Central memory CD8-positive, alpha-beta T cell (primary cell): Measurements from ENCODE around the gene ADAMTS1.

Source experiments
- ATAC-seq: fragments of 150-1000 bp; cut with Tn5 transposase; replicated peaks from 2 replicates; pipeline ENCODE4 v1.10.0; 2022; ENCODE audit warnings: mild to moderate bottlenecking, moderate FRiP score, moderate number of reproducible peaks; ENCODE audit not compliant: poor library complexity, severe bottlenecking; ENCODE audit errors: extremely low read depth
- DNase-seq, 2 donors: peaks; one replicate each; pipeline ENCODE4 v3.0.0; 2021; ENCODE audit warnings: low spot score in 2 of 2
- H3K27ac Mint-ChIP-seq: one replicate; pipeline ENCODE4 v1.8.0; 2022; ENCODE audit warnings: low read depth, mild to moderate bottlenecking, moderate library complexity, mixed read lengths
- H3K27me3 Mint-ChIP-seq: one replicate; pipeline ENCODE4 v1.8.0; 2022; ENCODE audit warnings: mixed read lengths
- H3K36me3 Mint-ChIP-seq: one replicate; pipeline ENCODE4 v1.8.0; 2022; ENCODE audit warnings: mild to moderate bottlenecking, moderate library complexity, mixed read lengths; ENCODE audit not compliant: insufficient read depth
- H3K4me1 Mint-ChIP-seq: one replicate; pipeline ENCODE4 v1.8.0; 2022; ENCODE audit warnings: mixed read lengths
- H3K4me3 Mint-ChIP-seq: one replicate; pipeline ENCODE4 v1.8.0; 2022; ENCODE audit warnings: mild to moderate bottlenecking, moderate library complexity, mixed read lengths
- H3K9me3 Mint-ChIP-seq: one replicate; pipeline ENCODE4 v1.8.0; 2022; ENCODE audit warnings: mixed read lengths

Gene ADAMTS1

DNA sequence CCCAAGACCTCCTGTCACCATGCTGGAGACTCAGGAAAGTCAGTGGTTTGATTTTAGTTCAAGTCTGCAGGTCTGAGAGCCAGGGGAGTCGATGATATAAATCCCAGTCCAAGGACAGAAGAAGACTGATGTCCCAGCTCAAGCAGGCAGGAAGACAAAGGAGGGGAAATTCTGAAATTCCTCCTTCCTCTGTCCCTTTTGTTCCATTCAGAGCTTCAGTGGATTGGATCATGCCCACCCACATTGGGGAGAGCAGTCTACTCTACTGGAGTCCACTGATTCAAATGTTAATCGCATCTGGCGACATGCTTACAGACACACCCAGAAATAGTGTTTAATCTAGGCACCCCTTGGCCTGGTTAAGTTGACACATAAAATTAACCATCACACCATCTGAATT lies 7.2 kb upstream of the ADAMTS1 start:
- ATAC-seq (no peak), DNase-seq (no peak)
- Mint-ChIP-seq H3K4me1 (peaks cover under 1% of the 10 kb centered on the region), H3K4me3 (no peak overlapping the region), H3K27me3 (peaks cover 24% of the 10 kb centered on the region), H3K36me3 (peaks cover 2% of the 10 kb centered on the region), H3K9me3 (no peaks in the 10 kb centered on the region), H3K27ac (no peak overlapping the region)

DNA sequence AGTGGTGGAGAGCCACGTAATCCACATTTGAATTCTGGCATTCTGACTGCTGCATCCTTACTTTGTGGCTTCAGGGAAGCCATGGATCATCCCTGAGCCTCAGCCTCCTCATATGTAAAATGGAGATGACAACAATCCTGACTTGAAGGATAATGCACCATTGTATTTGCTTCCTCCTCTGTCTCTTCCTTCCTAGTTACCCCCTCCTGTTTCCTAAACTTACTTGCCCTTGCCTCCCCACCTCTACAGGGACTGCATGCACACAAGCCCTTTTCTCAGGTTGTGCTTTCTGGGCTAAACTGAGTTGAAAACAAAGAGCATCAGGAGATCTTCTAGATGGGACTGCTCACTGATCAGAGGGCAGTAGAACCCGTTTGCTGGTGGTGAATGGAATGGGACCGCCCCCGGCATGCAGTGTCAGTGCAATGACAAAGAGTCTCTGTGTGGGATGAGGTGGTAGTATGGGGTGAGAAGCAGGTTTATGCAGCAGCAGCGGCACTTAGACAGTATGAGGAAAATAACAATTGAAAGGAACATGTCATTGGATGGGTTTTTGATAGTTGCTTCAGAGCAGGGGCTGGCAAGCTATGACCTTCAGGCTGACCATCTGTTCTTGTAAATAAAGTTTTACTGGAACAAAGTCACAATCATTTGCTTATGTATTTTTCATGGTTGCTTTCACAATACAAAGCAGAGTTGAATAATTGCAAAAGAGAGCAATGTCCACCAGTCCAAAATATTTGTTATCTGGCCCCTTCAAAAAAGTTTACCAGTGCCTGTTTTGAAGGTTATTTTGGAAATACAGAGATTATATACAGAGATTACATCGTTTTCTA lies 6.1 kb upstream of the ADAMTS1 start:
- DNase-seq (no peak), ATAC-seq (no peak)
- Mint-ChIP-seq H3K9me3 (no peaks in the 10 kb centered on the region), H3K4me1 (peaks cover 12% of the 10 kb centered on the region), H3K4me3 (no peak overlapping the region), H3K27me3 (peaks cover 35% of the 10 kb centered on the region), H3K27ac (no peak overlapping the region), H3K36me3 (peaks cover 2% of the 10 kb centered on the region)

DNA sequence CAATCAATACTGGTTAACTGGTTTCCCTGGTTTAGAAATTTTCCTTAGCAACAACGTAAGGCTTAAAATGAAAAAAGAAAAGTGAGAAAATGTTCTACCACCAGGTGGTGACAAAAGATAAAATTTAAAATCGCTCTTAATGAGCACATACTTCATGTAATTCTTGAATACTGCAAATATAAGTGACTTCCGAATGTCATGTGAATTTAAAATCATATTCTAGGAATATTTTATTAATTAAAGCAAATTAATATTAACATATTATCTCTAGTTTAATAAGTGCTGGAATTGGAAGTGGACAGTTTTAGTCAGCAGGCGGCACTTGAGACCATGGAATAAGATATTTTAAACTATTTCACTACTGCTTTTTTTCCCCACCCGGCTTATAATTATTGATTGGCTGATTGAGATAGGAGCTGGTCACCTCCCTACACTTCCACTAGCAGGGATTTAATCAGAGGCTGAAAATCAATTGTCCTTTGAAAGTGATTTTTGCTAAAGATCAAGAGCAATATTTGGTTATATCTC lies 5.0 kb upstream of the ADAMTS1 start:
- H3K27ac Mint-ChIP-seq = no peak overlapping the region
- no peaks in the 10 kb centered on the region for H3K9me3 Mint-ChIP-seq
- peaks cover 2% of the 10 kb centered on the region for H3K36me3 Mint-ChIP-seq
- H3K4me3 Mint-ChIP-seq = no peak overlapping the region
- H3K27me3 Mint-ChIP-seq = peaks cover 38% of the 10 kb centered on the region
- DNase-seq = no peak
- ATAC-seq = no peak
- peaks cover 22% of the 10 kb centered on the region for H3K4me1 Mint-ChIP-seq

DNA sequence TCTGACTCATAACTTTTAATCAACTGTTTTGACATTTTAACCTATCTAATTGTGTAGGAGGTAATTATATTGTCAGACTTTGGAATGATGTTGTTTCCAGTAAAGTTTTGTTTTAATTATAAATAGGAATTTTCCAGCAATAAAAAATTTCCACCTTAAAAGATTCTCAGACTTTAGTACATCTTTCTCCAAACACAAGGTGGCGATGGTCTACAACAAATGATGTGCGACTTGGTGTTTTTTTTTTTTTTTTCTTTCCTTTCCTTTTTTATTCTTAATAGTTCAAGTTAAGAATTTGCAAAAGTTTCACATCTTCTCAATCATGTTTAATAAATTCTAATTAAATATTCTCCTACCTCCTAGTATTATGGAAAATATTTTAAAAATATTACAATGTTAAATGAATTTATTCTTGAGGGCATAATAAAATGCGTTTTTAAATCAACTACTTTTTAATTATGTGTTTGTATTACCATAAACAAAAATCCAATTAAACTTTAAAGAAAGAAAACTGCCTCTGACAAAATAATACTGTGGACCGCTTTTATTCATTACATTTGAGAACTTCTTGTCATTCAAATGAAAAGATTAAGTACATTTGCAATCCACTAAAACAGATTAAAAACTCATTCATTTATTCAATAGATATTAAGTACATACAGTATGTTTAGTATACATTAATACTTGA lies 4.4 kb upstream of the ADAMTS1 start:
- no peak for ATAC-seq
- peaks cover 32% of the 10 kb centered on the region for H3K27me3 Mint-ChIP-seq
- no peak for DNase-seq
- H3K4me1 Mint-ChIP-seq = peaks cover 22% of the 10 kb centered on the region
- no peak overlapping the region for H3K27ac Mint-ChIP-seq
- H3K4me3 Mint-ChIP-seq = no peak overlapping the region
- H3K9me3 Mint-ChIP-seq = no peaks in the 10 kb centered on the region
- H3K36me3 Mint-ChIP-seq = peaks cover 1% of the 10 kb centered on the region

DNA sequence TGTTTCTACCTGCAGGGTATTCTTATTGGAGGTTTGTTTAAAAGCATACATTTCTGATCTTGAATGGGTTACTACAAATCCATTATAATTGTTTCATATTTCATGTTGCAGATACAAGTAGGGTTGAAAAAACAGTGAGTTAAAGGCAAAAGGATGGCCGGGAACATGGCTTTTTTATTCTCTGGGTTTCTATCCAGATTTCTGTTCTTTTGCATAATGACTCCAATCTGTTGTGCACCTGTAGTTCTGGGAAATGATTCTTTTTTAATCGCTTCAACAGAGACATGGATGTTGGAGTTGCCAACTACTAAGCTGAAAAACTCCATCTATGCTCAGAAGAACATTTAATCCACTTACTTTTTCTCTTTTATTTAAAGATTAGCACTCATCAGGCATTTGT lies 2.7 kb upstream of the ADAMTS1 start:
- no peak overlapping the region for H3K27ac Mint-ChIP-seq
- DNase-seq (no peak), ATAC-seq (no peak)
- H3K4me1 Mint-ChIP-seq = peaks cover 34% of the 10 kb centered on the region
- peaks cover 1% of the 10 kb centered on the region for H3K36me3 Mint-ChIP-seq
- peaks cover 43% of the 10 kb centered on the region for H3K27me3 Mint-ChIP-seq
- no peaks in the 10 kb centered on the region for H3K9me3 Mint-ChIP-seq
- no peak overlapping the region for H3K4me3 Mint-ChIP-seq

DNA sequence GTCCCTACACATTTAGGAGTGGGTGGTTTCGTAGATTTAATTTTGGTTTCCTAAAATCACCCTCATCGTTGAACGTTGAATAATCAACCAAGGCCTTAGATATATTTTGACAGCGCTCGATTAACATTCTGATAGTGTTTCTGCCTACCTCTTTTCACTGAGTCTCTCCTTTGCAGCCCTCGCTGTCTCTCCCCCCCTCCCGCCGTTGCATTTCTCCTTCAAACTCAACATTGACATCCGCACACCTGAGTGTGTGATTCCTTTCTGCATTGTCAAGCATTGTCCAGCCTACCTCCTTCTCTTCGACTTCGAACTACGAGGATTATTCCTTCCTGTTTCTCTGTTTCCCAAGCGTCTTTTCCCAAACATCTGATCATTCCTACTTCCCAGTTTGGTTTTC lies 1.8 kb upstream of the ADAMTS1 start:
- ATAC-seq = no peak
- H3K4me1 Mint-ChIP-seq = peaks cover 34% of the 10 kb centered on the region
- DNase-seq = no peak
- no peaks in the 10 kb centered on the region for H3K9me3 Mint-ChIP-seq
- H3K4me3 Mint-ChIP-seq = peak overlapping the region; percentile 73
- H3K36me3 Mint-ChIP-seq = peaks cover 1% of the 10 kb centered on the region
- no peak overlapping the region for H3K27ac Mint-ChIP-seq
- peaks cover 52% of the 10 kb centered on the region for H3K27me3 Mint-ChIP-seq

DNA sequence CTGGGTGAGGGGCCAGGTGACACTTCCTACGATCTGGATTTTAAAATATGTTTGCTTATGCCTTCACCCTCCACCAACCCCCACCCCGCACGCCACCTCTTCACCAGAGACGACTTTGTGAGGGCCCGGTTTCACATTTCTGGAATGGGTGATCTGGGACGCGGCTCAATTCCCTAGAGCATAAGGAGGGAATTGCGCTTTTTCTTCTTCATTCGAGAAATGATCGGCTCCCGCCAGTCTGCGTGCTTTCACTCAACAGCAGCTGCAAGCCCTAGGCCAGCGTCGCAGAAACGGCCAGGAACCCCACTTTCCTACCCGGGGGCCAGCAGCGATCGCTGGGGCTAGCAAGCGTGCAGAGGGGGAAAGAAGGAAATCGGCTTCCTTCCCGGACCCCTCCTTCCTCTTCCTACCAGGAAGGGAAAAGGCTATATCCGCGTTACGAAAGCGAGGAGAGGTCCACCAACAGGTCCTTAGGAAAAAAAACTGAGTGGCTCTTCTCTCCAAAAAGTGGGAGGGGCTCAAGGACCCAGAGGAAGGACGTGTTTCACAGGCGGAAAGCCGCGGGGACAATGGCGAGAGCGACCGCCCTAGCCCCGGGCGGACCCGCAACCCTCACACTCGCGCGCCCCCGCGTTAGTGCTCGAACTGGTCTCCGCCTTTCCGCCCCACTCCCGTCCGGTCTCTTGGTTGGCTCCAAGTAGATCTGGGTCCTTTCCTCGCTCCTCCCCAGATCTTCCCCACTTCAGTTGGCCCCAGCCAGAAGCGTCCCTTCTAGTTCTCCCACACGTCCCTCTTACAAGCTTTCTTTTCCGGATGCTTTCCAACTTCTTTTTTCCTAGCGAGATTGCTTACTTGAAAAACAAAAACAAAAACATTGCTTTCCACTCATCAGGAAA lies 1.1 kb upstream of the ADAMTS1 start:
- no peak for ATAC-seq
- Mint-ChIP-seq H3K36me3 (peaks cover 1% of the 10 kb centered on the region), H3K4me3 (peak overlapping the region; percentile 73), H3K9me3 (no peaks in the 10 kb centered on the region), H3K4me1 (peaks cover 34% of the 10 kb centered on the region), H3K27ac (no peak overlapping the region), H3K27me3 (peaks cover 57% of the 10 kb centered on the region)
- no peak for DNase-seq

DNA sequence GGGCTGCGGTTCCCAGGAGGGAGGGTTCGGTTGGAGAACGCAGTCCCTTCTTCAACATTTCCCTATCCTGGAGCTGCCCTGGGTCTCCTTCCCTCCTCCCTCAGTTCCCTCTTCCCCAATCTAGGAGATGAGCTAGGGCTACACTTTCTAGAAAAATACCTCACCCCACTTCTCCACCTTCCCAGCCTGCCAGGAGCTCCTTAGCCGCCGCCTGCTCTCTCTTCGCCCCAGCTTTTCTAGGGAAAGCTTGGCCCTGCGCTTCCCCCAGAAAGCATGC lies 488 bp upstream of the ADAMTS1 start:
- H3K36me3 Mint-ChIP-seq = peaks cover 1% of the 10 kb centered on the region
- peaks cover 61% of the 10 kb centered on the region for H3K27me3 Mint-ChIP-seq
- no peaks in the 10 kb centered on the region for H3K9me3 Mint-ChIP-seq
- H3K4me3 Mint-ChIP-seq = peak overlapping the region; percentile 73
- ATAC-seq (no peak), DNase-seq (no peak)
- H3K4me1 Mint-ChIP-seq = peaks cover 36% of the 10 kb centered on the region
- H3K27ac Mint-ChIP-seq = no peak overlapping the region

DNA sequence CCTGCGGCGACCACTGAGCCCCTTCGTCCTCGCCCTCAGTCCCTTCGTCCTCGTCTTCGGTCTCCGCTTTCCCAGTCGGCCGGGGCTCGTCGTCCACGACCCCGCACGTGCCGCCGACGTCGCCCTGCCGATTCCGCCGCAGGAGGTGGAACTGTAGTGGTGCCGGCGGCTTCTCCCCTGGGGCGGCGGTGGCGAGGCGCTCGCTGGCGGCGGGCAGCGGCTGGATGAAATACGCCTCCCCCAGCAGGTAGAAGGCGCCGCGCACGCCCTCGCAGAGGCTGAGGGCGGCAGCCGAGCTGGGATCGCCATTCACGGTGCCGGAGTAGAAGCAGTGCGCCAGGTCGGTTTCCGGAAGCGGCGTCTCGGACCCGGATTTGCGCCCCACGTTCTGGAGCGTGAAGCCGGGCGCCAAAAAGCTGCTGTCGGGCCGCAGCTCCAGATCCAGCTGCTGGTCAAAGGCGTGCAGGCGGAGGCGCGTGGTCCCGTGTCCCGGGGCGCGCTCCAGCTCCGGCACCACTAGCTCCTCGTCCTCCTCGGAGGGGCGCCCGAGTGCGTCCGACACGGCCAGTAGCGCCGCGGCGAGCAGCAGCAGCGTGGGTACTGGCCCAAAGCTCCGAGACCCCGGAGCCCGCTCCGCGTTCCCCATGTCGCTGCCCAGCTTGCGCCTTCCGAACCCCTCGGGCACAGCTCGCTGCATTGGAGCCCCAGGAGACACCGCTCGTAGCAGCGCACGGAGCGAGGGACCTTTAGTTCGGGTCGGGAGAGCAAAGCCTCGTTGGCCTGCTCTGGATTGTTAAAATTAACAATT lies 747 bp downstream of the ADAMTS1 start:
- H3K27ac Mint-ChIP-seq = no peak overlapping the region
- DNase-seq (no peak), ATAC-seq (no peak)
- peaks cover 73% of the 10 kb centered on the region for H3K27me3 Mint-ChIP-seq
- H3K9me3 Mint-ChIP-seq = no peaks in the 10 kb centered on the region
- peaks cover 47% of the 10 kb centered on the region for H3K4me1 Mint-ChIP-seq
- peak overlapping the region; percentile 73 for H3K4me3 Mint-ChIP-seq
- peaks cover 1% of the 10 kb centered on the region for H3K36me3 Mint-ChIP-seq

DNA sequence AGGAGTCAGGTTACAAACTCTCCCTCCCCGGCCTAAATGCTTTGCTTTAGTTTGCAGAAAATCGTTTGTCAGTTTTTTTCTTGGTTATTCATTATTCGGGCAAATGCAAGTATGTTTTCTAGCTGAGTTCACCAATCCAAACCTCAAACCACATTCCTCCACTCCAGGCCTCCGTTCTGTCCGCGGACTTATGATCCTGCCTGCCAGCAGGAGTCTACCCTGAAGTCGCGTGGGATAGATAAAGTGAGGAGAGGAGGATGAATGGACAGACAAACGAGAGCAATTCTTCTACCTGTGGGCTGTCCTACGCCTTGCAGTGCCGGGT lies 1.3 kb downstream of the ADAMTS1 start:
- peaks cover 79% of the 10 kb centered on the region for H3K27me3 Mint-ChIP-seq
- peaks cover 1% of the 10 kb centered on the region for H3K36me3 Mint-ChIP-seq
- peak overlapping the region; percentile 34 for H3K4me3 Mint-ChIP-seq
- no peaks in the 10 kb centered on the region for H3K9me3 Mint-ChIP-seq
- peaks cover 47% of the 10 kb centered on the region for H3K4me1 Mint-ChIP-seq
- ATAC-seq (no peak), DNase-seq (no peak)
- no peak overlapping the region for H3K27ac Mint-ChIP-seq

DNA sequence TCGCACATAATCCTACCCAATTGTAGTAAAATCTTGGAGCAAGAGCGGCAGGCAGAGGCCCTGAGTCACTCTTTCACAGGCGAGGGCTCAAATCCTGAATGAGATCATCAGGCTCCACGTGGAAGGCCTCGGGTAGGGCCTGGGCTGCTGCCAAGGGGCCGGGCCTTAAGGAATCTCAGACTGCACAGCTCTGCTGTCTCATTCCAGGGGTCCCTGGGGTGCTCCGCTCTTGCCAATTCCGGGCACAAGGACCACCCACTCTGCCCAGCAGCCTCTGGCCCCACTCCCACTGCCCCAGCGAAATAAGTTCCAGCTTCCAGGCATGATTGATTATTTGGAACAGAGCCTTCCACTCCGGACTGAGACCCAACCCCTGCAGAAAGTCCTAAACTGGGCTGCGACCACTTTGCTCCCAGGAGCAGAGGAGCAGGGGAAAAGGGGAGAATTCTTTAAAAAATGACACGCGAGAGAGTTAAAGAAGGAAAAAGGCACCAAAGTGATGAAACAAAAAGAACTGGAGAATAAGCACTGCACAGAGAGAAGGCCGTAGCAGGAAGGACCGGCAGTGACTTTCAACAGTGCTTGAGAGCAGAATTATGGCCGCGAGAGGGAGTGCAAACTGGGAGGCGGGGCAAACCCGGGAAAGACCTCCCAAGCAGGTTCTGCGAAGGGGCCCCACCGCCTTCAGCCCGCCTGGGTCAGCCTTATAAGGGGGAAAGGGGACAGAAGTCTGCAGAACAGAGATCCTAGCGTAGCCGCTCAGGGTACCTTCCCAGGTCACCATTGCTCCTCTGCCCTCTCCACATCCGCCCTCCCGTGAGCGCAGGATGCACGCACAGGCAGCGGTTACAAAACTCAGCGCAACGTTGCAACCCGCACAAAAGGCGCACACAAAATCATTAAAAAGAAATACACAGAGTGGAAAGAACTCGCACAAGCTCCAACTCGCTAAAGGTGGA lies 2.0 kb downstream of the ADAMTS1 start:
- peaks cover 1% of the 10 kb centered on the region for H3K36me3 Mint-ChIP-seq
- H3K4me3 Mint-ChIP-seq = peak overlapping the region; percentile 34
- no peak for DNase-seq
- ATAC-seq = no peak
- peaks cover 85% of the 10 kb centered on the region for H3K27me3 Mint-ChIP-seq
- H3K9me3 Mint-ChIP-seq = no peaks in the 10 kb centered on the region
- peaks cover 47% of the 10 kb centered on the region for H3K4me1 Mint-ChIP-seq
- H3K27ac Mint-ChIP-seq = no peak overlapping the region
